Muscle layer of duodenum (tissue), 2 donors: Measurements from ENCODE around the gene TRIM66.

Source experiments
- H3K27ac ChIP-seq: one replicate; pipeline ENCODE4 v1.7.0; 2013; ENCODE audit warnings: mild to moderate bottlenecking, low read length
- H3K27me3 ChIP-seq: one replicate; pipeline ENCODE4 v1.7.0; 2013; ENCODE audit warnings: low read depth, mild to moderate bottlenecking, control low read depth, low read length
- H3K36me3 ChIP-seq, 2 donors: one replicate each; pipeline ENCODE4 v1.7.0; 2013; ENCODE audit warnings: low read length in 2 of 2, control low read depth in 1 of 2, mild to moderate bottlenecking in 1 of 2; ENCODE audit not compliant: insufficient read depth in 2 of 2, control insufficient read depth in 1 of 2
- H3K4me1 ChIP-seq, 2 donors: one replicate each; pipeline ENCODE4 v1.7.0; 2013; ENCODE audit warnings: low read length in 2 of 2, mild to moderate bottlenecking in 2 of 2, control low read depth in 1 of 2, moderate library complexity in 1 of 2; ENCODE audit not compliant: insufficient read depth in 2 of 2, control insufficient read depth in 1 of 2
- H3K4me3 ChIP-seq, 2 donors: one replicate each; pipeline ENCODE4 v1.7.0; 2013; ENCODE audit warnings: low read length in 2 of 2, low read depth in 1 of 2, mild to moderate bottlenecking in 1 of 2
- H3K9me3 ChIP-seq, 2 donors: one replicate each; pipeline ENCODE4 v1.7.0; 2013; ENCODE audit warnings: low read length in 2 of 2, control low read depth in 1 of 2, mild to moderate bottlenecking in 1 of 2; ENCODE audit not compliant: control insufficient read depth in 1 of 2
- donor health status: healthy.

The TRIM66 gene

DNA sequence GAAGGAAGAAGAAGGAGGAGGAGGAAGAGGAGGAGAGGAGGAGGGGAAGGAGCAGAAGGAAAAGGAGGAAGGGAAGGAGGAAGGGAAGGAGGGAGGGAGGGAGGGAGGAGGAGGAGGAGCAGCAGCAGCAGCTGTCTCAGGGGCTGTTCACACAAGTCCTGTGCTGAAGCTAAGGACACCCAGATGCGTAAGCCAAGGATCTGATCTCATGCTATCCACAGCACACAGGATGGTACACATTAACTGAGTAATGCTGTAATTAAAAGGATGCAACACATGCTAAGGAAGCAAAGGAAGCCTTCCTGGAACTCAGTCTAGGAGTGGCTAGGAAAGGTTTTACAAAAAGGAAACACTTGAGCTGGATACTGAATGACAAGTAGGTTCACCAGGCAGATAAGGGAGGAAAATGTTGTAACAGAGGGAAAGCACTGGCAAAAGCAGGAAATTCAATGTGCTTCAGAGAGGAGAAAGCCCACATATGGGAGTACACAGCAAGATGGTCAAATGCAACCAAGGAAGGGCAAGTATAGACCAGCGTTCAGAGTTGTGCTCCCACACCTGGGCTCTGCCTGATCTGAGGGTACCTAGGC lies 32.0 kb downstream of the TRIM66 start:
- Histone ChIP-seq H3K36me3 (peaks cover 21 to 32% of the 10 kb centered on the region in 2 donors), H3K4me1 (peaks cover 0 to 4% of the 10 kb centered on the region in 2 donors), H3K4me3 (no peak overlapping the region), H3K27ac (no peak overlapping the region), H3K9me3 (no peaks in the 10 kb centered on the region), H3K27me3 (no peaks in the 10 kb centered on the region)

DNA sequence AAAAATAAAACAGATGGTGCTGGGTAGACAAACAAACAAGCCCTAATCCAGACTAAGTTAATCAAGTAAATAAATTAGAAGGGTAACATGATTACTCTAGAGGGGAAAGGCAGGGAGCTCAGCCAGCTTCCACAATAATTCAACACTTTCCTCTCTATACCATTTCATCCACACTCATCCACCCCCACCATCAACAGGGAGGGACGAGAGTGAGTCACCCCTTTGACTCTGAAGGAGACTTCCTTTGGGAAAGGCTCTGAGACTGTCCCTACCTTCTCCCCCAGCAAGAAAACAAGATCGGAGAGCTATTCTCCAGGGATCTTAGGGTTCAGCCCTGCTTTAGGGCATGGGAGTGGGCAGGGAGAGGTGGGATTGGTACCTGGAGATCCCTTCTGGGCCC lies 33.1 kb downstream of the TRIM66 start:
- no peaks in the 10 kb centered on the region for H3K9me3 ChIP-seq
- H3K4me1 ChIP-seq = peaks cover 0 to 4% of the 10 kb centered on the region in 2 donors
- H3K4me3 ChIP-seq = no peak overlapping the region
- H3K27ac ChIP-seq = no peak overlapping the region
- peaks cover 24 to 43% of the 10 kb centered on the region in 2 donors for H3K36me3 ChIP-seq
- H3K27me3 ChIP-seq = no peaks in the 10 kb centered on the region

DNA sequence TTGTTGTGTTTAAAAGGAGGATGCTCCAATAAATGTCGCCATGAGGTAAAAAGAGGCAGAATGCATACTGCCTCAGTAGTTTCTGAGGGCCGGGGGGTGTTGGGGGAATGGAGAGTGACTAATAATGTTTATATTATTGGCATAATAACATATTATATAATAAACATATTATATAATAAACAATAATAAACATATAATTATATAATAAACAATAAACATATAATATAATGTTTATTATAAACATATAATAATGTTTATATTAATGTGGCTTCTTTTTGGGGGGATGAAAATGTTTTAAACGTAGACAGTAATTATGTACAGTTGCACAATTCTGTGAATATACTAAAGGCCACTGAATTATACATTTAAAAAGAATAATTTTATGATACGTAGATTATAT lies 35.6 kb downstream of the TRIM66 start:
- Histone ChIP-seq H3K36me3 (peaks cover 32 to 54% of the 10 kb centered on the region in 2 donors), H3K4me3 (no peak overlapping the region), H3K27me3 (no peaks in the 10 kb centered on the region), H3K27ac (no peak overlapping the region), H3K4me1 (no peaks in the 10 kb centered on the region), H3K9me3 (no peaks in the 10 kb centered on the region)

DNA sequence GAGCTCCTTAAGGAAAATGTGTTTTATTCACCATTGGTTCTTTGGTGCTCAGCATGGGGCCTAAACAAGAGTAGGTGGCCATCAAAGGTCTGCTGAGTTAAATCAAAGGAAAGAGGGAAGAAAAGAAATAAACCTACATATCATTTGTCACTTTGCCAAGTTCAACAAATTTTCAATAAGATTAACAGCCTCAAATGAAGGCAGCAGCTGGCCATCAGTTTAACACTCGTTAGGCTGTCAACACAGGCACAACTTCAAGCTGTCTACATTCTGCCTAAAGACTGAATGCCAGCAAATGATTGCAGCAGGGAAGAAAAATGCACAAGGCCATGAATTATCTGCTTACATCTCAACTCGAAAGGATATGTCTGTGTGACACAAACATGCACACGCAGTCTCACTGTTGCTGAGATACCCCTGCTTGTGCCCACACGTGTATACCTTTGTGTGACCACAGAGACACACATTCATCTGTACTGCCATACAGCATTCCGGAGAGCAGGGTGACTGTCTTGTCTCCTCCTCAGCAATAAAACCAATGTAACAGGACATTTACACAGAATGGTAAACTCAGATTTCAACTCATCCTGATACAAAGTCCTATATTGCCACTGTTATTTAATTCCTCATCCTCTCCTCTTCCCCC lies 40.1 kb downstream of the TRIM66 start:
- H3K4me1 ChIP-seq = no peaks in the 10 kb centered on the region
- no peak overlapping the region for H3K27ac ChIP-seq
- H3K4me3 ChIP-seq = no peak overlapping the region
- H3K27me3 ChIP-seq = no peaks in the 10 kb centered on the region
- peaks cover 34 to 76% of the 10 kb centered on the region in 2 donors for H3K36me3 ChIP-seq
- H3K9me3 ChIP-seq = no peaks in the 10 kb centered on the region

DNA sequence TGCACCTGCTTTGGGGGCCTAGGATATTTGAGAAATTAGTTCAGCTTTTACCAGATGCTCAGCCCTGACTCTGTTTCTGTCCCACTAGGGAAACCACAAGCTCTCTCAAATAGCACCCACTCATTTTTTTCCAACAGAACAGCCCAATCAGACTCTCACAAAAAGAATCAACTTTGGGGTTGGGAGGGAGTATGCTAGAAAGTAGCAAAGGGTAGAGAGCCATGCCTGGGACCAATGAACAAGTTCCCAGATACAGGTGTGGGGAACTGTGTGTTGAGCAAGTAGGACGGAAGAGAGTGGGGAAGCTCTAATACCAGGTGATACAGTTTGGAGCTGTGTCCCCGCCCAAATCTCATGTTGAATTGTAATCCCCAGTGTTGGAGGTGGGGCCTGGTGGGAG lies 41.1 kb downstream of the TRIM66 start:
- Histone ChIP-seq H3K4me1 (no peaks in the 10 kb centered on the region), H3K27ac (no peak overlapping the region), H3K27me3 (no peaks in the 10 kb centered on the region), H3K4me3 (no peak overlapping the region), H3K9me3 (no peaks in the 10 kb centered on the region), H3K36me3 (peaks cover 32 to 77% of the 10 kb centered on the region in 2 donors)

DNA sequence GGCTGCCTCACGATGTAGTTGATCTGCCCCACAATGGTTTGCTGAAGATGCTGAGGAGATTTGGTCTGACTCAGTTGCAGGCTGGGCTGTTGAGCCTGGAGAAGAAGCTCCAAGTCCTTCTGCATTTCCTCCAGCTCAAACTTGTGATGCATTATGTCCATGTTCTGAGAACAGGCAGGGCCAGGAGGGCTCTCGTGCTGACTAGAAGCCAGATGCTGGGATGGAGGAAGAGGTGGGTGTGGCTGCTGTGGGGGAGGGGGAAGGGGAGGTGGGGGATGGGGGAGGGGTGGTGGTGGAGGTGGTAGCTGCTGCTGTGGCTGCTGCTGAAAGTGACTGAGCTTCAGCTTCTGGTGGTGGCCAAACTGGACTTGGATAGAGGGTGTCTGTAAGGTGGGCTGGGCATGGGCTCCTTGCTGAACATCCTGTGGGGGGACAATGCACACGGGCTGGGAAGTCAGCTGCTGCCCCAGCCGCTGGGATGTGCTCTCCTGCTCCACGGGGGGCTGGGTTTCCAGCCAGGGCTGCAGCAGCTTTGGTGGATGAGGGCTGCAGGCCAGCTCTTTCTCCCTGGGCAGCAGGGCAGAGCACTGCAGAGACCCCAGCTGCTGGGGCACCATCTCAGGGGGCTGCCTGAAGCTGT lies 42.1 kb downstream of the TRIM66 start:
- H3K27me3 ChIP-seq = no peaks in the 10 kb centered on the region
- H3K4me1 ChIP-seq = no peaks in the 10 kb centered on the region
- H3K27ac ChIP-seq = no peak overlapping the region
- H3K9me3 ChIP-seq = no peaks in the 10 kb centered on the region
- peaks cover 22 to 77% of the 10 kb centered on the region in 2 donors for H3K36me3 ChIP-seq
- no peak overlapping the region for H3K4me3 ChIP-seq

DNA sequence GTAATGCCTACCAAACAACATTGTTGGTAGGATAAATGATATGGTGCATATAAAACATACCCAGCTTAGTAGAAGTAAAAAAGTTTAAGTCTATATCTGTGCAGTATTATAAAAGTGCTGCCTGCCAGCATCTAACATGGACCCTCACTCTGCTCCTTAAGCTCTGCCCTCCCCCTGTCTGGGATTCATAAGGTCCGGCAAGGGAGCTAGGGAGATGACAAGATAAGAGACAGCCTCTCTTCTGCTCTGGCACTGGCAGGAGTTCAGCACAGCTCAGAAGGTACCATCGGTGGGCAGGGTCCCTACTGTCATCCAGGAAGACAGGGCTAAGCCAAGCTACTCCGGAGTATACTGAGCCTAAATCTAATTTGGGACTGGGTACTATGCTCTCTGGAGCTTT lies 42.8 kb downstream of the TRIM66 start:
- H3K36me3 ChIP-seq = peaks cover 24 to 77% of the 10 kb centered on the region in 2 donors
- H3K4me3 ChIP-seq = no peak overlapping the region
- H3K27ac ChIP-seq = no peak overlapping the region
- H3K4me1 ChIP-seq = no peaks in the 10 kb centered on the region
- no peaks in the 10 kb centered on the region for H3K9me3 ChIP-seq
- H3K27me3 ChIP-seq = no peaks in the 10 kb centered on the region

DNA sequence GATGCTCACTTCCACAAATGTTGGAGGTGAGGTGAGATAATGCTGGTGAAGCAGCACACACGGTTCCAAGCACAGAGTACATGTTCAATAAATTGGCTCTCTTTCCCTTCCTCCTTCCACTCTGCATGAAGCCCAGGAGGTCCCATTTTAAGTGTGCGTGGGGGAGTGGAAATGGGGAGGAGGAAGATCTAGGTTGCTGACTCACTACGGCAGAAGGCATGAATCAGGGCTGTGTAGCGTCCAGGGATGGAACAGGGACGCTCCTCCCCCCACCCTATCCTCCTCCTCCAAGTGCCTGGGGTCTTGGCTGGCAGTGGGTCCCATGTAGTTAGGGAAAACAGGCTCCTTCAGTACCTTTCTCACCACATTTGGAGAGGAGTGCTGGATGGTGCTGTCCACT lies 44.2 kb downstream of the TRIM66 start:
- Histone ChIP-seq H3K4me3 (no peak overlapping the region), H3K27ac (no peak overlapping the region), H3K4me1 (no peaks in the 10 kb centered on the region), H3K9me3 (no peaks in the 10 kb centered on the region), H3K36me3 (peaks cover 22 to 74% of the 10 kb centered on the region in 2 donors), H3K27me3 (no peaks in the 10 kb centered on the region)

DNA sequence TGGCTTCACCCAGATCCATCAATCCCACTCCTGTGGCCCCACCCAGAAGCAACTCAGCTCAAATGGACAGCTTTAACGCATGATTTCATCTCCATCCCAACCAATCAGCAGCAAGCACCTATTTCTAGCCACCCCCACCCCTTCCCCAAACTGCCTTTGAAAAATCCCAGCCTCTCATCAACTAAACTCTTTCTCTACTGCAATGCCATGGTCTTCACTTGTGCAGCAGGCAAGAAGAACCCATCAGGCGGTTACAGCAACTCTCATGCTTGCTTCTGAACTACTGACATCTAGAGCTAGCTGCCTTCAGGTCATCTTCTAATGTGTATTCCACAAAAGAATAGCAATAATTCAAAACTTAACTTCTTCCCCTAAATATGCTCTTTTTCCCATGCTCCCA lies 46.3 kb downstream of the TRIM66 start:
- H3K4me1 ChIP-seq = no peaks in the 10 kb centered on the region
- H3K27me3 ChIP-seq = no peaks in the 10 kb centered on the region
- no peak overlapping the region for H3K27ac ChIP-seq
- no peak overlapping the region for H3K4me3 ChIP-seq
- peaks cover 16 to 68% of the 10 kb centered on the region in 2 donors for H3K36me3 ChIP-seq
- H3K9me3 ChIP-seq = no peaks in the 10 kb centered on the region

DNA sequence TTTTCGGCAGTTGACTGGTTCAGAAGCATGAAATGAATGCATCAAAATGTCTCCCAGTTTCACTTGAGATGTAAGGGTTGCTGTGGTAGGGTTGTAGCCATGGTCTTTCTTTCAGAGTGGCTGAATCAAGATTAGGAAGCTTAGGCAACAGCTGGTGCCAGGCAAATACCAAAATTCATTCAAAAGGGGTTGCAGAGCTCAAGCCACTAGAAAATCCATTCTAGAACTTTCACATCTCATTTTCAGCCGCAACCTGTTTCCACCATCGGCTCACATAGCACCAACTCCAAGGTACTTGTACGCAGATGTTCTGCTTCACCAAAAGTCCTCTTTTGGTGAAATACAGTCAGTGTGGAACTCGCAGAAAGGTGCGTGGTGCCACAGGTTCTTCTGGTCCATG lies 48.0 kb downstream of the TRIM66 start:
- Histone ChIP-seq H3K27ac (no peak overlapping the region), H3K4me1 (no peaks in the 10 kb centered on the region), H3K36me3 (peaks cover 13 to 54% of the 10 kb centered on the region in 2 donors)

DNA sequence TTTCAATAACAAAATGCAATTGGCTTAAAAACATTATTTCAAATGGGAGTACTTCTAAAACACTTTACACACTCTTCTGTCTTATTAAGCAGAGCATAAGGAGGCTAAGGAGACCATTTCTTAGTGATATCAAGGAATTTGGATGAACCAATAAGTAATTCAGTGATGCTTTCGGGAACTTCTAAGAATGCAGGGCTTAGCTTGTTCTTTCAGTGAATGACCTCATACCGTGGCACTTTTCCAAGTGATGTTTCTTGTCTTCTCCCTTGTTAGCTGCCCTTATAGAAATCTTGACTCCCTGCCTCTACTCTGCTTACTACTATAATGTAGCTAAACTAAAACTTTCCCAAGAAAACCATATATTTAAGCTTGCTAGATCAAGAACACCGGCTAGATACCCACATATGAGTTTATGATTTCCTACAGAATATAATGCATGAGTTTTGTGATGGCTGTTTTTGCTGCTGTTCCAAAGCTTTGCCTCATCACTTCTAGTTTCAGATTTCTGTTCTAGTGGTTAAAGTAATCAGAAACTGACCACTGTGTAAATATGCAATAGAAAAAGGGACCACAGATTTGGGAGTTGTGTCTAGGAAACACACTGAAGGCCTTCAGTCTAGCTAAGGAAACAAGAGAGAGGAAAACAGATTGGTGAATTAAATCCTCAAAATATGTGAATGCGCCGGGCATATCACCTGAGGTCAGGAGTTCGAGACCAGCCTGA lies 50.9 kb downstream of the TRIM66 start:
- no peaks in the 10 kb centered on the region for H3K9me3 ChIP-seq
- H3K27me3 ChIP-seq = no peaks in the 10 kb centered on the region
- no peaks in the 10 kb centered on the region for H3K4me1 ChIP-seq
- no peak overlapping the region for H3K27ac ChIP-seq
- peaks cover 4 to 28% of the 10 kb centered on the region in 2 donors for H3K36me3 ChIP-seq
- H3K4me3 ChIP-seq = no peak overlapping the region

More for the DNA sequence above, 48.0 kb downstream of the TRIM66 start:
- Histone ChIP-seq H3K27me3 (no peaks in the 10 kb centered on the region), H3K9me3 (no peaks in the 10 kb centered on the region), H3K4me3 (no peak overlapping the region)
